GM18951 (cell line): ENCODE results near the gene THSD7A.

Experiments used
- POLR2A ChIP-seq: IDR thresholded peaks from 4 replicates; pipeline ENCODE4 v1.6.1; 2011; ENCODE audit warnings: mild to moderate bottlenecking; ENCODE audit not compliant: insufficient read length, insufficient read depth; ENCODE audit errors: extremely low read depth
- in situ Hi-C: fragments of 300-500 bp; cut with MboI; formaldehyde crosslinking; loops from one replicate; pipeline ENCODE4 v1.12.0; 2022; ENCODE audit warnings: low sequenced_read_pairs, mixed read lengths, inconsistent platforms; ENCODE audit not compliant: unreplicated experiment

Gene THSD7A

DNA sequence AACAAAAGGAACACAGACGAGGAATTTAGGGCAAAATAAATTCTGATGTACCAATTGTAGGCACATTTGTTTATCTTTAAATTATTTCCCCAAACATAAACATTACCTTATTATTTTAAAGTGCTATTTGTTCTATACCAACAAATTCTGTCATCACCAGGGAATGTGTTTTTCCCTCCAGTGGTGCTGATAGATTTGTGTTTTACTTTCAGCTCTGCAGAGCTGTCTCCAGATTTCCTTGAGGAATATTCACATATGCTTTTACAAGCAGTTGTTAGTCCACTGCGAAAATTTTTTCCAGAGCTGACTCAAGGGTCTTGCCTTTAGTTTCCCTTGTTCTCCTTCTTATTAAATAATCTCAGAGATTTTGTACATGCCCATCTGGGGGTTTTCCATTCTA is 495.6 kb downstream of the THSD7A start:
- in situ Hi-C loops, result no loop called here
- TF ChIP-seq POLR2A, result no peak

DNA sequence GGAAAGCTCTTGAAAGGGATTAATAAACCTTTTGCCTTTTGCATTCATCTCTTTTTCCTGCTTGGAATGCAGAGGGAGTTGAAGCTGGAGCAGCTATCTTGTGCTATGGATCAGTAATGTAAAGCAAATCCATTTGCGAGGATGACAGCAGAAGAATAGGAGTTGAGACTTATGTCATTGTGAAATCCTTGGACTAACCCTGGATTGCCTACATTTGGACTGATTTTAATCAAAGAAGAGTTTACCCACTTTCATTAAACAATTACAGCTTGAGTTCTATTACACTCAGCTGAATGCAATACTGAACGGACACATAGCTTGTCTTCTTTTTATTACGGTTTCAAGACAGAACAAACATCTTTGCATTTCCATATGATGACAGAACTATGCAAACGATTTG is 496.1 kb downstream of the THSD7A start:
- in situ Hi-C loops, result no loop called here
- no peak for TF ChIP-seq POLR2A

DNA sequence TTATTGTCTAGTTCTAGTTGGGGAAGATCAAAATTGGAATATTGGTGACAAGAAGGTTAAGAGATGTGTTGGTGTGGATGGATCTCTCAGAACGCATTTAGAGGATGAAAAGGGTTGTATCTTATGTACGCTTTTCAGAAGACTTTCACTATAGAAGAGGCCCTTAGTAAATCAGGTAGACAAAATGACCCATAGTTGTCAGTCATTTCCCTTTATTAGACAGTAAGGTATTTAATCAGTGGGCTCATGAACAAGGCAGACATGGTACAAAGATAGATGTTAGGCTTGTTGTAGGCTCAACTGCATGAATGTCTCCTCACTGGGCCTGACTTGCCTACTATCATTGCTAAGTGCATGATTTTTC is 499.2 kb downstream of the THSD7A start:
- no peak for TF ChIP-seq POLR2A
- in situ Hi-C loops, result no loop called here

DNA sequence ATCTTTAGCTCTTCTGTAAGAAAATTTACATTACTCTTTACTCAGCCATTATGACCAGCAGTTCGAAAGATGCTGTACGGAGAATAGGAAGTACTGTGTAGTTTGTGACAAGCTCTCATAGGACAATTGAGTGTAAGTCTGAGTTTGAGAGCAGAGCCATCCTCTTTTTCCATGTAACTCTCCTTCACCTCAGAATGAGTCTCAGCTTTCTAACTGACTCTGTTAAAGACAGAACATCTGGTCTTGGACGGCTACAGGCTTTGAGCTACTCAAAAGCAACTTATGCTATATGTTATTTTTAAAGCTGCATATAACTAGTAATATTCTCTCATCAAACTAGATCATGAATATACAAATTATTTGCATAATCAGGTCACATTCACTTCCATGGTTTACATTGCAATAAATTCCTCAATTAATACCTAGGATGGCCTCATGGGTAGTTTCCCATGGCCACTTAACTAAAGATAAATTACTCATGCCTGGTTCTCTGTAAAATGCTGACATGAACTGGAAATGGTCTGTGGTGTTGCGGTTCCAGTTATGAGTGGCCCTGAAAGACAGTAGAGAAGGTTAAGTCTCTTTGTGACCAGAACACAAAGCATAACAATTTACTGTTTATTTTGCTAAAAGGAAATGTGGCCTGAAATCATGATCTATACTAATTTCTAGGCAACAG is 499.7 kb downstream of the THSD7A start:
- no peak for TF ChIP-seq POLR2A
- in situ Hi-C loops, result no loop called here

DNA sequence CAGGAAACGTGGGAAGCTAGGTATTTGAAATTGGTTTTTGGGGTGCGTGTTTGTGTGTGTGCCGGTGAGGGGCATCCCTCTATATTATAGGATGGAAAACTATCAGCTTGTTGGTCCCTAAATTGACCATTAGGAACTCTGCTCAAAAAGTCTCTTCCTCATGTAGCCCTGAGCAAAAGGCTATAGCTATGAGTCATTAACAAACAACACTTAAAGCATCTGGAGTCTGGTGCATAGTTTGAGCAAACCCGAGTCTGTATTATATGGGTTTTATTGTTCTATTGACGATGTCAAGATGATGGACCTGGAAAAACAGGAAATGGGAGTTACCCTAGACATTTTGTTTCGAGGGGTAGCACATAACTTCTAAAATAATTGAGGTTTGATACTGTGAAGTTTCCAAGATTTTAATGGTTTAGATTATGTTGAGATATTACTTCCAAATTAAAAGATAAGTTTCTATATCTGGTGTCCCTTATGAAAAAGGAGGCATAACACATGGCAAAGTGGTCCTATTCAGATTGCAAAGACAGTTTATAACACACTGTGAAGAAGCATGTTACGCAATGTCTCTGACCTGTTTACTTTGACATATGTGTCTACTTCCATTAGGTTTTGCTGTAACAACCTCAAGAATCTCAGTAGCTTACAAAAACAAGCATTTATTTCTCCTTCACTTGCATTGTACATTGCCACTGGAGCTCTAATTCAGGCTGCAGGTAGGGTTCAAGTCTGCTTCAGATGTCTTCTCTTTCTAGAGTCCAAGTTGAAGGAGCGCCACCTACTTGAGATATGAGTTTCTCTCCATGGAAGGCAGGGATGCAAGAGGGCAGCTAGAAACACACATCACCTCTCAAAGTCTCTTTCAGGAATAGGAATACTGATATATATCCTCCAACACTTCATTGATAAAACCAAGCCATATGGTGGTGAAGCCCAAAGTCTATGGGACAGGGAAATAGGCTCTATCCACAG is 500.6 kb downstream of the THSD7A start:
- no peak for TF ChIP-seq POLR2A
- in situ Hi-C loops, result no loop called here

DNA sequence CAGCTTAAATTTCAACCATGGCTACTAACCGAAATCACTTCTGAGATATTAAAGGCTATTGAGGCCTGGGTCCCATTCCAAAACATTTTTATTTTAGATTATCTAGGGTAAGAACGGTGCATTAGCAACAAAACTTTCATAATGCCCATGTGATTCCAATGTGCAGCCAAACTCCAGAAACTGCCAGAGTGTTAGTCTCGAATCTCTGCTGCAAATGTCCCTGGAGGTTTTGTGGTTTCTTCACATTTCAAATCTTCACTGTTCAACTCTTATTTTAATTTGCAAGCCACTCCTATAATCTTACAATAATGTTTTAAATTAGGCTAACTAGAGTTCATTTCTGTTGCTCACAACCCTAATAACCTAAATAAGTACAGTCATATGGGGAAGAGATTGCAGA is 501.3 kb downstream of the THSD7A start:
- in situ Hi-C loops, result no loop called here
- TF ChIP-seq POLR2A, result no peak

DNA sequence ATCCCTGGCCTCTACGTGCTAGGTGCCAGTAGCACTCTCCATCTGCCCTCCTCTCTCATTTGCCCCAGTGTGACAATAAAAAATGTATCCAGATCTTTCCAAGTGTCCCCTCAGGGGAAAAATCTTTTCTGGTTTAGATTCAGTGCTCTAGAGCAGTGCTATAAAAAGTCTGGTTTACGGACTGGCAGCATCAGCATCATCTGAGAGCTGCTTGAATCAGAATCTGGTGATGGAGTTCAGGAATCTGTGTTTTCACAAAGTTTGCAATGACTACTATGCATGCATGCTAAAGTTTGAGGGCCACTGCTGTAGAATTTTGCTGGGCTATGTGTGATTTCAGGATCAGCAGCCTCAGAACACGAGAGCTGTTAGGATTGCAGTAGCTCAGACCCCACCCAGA is 501.8 kb downstream of the THSD7A start:
- in situ Hi-C loops, result no loop called here
- TF ChIP-seq POLR2A, result no peak

DNA sequence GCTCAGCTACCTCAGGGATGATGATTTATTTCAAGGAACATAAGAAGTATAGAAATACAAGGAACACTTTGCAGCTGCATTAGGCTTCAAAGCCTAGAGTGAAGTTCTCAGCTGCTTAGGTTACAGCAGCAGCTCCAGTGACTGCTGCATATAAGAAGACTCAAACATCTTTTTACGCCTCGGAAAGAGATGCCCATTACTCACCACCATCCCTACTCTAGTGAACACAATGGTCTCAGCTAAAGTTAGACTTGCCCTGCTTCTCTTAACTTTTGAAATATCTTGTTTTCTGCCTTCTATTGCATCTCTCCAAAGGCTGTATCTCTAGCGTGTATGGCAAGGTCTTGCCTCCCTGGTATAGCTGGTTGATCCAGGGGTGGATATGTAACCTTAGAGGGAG is 502.4 kb downstream of the THSD7A start:
- in situ Hi-C loops, result no loop called here
- no peak for TF ChIP-seq POLR2A

DNA sequence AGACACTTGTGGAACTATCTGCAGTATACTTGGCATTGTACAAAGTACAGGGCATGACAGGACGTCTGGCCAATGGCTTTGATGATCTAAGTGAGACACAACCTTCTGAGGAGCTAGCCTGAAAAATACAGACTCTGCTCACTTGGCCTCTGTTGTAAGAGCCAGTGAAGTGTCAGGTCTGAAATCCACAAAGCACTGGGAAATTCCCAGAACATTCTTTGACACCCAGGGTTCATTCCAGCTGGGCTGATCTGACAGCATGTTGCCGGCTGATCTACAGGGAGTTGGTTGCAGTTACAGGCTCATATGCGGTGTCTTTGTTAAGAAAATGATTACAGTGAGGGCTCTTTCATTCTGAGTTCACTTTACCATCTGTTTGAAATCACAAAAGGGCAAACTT is 503.7 kb downstream of the THSD7A start:
- in situ Hi-C loops, result no loop called here
- no peak for TF ChIP-seq POLR2A

DNA sequence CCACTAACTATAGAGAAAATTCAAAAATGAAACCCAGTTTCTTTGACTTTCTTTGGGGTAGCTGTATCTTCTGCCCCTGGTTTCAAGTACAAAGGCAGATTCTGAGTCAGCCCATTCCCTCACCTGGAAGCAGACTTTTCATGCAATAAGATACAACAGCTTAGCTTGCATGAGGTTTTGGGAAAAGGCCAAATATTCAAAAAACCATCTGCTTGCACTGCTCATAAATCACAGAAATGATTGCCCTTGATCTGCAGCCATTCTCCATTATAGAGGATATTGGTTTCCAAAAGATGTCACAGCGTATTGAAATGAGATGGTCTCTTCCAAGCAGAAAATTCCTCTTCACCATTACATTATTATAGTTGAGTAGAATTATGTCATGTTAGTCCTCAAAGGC is 504.4 kb downstream of the THSD7A start:
- in situ Hi-C loops, result no loop called here

More for the DNA sequence above, 504.4 kb downstream of the THSD7A start:
- no peak for TF ChIP-seq POLR2A
